NCI-H69 (cell line): ENCODE measurements around the gene SCN3B.

Experiments
- DNase-seq: peaks from one replicate; lab custom pipeline; 2025; lab: John Stamatoyannopoulos, UW

The SCN3B gene

DNA sequence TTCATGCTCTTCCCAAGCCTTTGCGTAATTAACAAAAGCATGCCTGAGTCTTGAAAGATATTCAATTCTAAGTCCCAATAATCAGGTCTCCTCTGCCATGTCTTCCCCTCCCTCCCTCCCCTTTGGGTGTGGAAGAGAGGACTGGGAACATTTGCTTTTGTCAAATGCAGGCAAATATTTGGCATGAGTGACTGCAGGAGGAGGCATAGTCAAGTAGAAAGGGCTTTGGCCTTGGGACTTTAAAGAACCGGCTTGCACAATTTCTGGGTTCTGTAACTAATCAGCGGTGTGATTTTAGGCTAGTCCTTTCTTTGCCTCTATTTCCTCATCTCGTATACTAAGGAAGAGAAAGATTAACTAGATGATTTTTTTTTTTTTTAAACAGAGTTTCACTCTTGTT is 59.5 kb downstream of the SCN3B start:
- no peak for DNase-seq

DNA sequence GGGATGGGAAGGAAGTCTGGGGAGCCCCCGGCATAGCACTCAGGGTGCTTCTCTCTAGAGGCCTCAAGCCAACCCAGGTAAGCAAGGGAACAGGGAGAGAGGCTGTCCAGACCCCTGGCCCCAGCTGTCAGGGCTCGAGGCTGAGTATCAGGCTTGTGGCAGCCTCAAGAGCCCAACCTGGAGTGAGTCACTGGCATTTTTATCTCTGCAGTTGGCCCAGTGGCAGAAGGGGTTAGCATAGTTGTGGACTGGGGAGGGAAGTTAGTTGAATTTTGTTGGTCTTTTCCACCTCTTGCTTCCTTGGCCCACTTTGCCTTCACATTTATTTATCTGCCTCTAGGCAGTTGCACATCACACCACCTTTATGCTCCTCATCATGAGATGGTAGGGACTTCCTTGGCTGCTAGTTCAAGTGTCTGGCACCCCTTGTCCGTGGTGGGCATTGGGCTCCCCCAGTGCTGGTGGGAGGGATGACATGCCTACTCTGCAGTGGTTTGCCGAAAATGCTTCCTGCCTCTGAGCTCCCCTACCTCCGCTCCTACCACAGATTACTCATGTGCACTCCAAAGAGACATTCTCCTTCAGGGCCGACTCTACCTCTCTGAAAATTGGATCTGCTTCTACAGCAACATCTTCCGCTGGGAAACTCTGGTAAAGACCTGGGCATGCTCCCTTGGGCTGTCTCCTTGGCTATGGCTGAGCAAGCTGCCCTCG is 60.1 kb downstream of the SCN3B start:
- no peak for DNase-seq

DNA sequence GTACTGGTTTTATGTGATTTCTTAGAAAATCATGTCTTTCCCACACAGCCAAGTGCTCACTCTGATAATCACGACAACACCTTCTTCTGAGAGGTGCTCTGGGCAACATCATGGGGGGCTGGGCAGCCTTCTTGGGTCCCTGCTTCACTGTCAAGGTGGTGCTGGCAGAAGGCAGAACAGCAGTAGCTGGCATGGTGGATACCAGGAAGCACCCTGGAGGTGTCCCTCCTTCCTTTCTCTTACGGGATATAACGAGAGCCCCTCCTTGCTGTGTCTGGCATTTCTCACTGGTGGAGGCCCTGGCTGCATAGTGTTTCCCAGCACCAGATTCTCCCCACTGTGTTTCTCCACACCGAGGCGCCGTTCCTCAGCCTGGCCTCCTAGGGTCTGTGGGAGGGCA is 60.9 kb downstream of the SCN3B start:
- DNase-seq, result no peak

DNA sequence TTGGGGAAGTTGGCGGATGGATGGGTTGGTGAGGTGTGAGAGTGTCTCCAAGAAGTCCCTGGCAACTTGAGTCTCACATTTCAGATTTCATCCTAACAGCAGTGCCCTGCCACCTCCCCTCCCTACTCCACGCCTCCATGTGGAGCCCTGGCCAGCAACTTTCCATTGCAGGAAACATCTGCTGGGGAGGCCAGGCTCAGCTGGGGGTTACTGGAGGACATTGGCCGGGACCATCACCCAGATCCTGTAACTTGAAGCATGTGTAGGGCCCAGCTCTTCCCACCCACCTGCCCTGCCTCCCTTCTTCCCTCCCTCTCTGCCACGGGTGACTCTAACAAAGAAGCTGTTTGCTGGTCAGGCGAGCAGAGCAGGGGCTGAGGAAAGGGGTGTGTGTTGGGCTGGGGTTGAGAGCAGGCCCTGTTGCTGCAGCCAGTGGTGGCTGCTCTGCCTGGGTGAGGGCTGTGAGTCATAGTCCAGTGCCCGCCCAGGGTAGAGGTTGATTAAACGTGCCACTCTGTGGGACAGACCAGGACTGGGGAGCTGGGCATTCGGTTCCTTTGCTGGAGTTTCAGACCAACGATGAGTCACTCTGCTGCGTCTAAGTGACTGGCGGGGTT is 64.0 kb downstream of the SCN3B start:
- DNase-seq, result no peak

DNA sequence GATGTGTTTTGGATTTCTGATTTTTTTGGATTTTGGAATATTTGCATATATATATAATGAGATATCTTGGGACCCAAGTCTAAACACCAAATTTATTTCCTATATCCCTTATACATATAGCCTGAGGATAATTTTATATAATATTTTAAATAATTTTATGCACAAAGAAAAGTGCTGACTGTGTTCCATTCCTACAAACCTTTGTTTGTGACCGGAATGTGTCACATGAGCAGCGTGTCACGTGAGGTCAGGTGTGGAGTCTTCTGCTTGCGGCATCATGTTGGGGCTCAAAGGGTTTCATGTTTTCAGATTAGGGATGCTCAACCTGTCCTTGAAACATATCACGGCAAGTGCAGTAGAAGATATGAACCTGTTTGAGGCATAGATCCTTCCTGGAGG is 65.6 kb downstream of the SCN3B start:
- DNase-seq, result no peak

DNA sequence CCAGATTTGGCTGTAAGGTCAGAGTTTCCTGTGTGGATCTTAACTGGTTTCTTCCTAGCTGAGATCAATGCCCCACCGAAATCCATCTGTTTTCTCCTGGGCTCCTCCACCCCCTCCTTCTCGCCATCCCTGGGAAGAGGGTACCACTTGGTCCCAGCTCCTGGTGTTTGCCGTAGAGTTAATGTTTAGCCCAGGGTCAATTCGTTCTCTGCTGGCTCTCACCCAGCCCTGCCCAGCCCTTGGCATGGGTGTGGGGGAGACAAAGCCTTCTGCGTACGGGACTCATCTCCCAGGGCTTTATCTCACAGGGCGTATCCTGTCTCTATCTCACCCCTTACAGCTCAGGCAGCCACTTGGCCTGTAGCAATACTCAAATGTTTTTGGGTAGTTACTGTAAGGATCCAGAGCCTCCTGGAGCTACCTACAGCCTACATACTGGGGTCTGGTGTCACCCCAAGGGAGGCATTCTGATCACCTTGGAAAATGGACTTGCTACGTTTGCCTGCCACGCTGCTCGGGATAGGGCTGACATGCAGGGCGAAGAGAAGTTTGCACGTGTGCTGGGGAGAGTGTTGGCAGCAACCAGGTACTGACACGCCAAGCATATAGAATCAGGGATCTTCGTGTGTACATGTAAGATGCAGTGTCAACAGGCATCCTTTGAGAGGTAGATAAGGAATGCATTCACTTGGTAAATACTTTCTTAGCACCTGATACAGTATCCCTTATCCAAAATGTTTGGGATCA is 66.1 kb downstream of the SCN3B start:
- no peak for DNase-seq

DNA sequence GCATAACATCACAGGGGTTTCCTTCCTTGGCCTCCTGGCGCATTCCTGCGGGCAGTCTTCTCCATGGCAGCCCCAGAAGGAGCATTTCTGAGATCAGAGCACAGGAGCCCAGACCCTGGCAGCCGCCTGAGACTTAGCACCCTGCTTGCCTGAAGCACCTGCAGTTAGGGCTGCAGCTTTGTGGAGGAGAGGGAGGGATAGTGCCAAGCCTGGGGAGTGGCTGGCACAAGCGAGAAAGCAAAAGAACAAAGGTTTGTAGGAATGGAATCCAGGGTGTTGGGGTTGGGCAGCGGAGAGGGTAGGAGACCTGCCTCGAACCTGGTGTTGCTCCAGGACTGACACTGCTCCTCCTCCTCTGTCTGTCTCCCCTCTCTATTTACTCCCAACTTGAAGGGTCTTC is 66.9 kb downstream of the SCN3B start:
- no peak for DNase-seq

DNA sequence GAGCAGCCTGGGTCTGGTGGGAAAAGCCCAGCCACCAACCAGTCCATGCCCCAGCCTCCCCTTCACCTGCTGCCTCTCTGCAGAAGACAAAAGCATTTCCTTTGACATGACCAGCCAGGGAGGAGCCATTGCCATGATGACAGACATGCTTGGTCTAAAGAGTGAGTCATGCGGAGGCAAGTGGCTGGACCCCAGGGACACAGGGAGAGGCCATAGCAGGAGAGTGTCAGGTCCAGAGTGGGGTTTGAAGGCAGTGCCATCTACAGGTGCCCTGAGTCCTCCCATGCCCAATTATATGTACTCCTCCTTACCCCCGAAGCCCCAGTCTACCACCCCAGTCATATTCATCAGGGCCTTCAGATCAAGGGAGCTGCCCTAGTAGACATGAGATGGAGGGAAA is 67.4 kb downstream of the SCN3B start:
- peak; percentile 38 for DNase-seq

DNA sequence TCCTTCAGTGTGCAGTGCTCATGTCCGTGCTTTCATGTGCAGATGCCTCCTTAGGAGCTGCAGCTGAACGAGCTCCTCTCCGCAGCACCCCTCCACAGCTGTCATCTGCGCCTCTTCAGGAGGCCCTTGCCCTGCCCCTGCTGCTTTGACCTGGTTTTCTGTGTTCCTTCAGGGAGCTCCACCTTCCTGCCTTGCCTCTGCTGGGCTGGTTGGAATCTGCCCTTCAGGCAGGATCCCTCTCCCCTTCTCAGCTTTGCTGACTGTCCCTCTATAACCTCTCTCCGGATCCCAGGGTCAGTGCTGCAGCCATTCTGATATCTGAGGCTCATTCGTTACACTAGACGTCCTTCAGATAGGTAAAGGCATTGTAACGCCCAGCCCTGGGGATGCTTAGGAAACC is 67.9 kb downstream of the SCN3B start:
- DNase-seq, result no peak

DNA sequence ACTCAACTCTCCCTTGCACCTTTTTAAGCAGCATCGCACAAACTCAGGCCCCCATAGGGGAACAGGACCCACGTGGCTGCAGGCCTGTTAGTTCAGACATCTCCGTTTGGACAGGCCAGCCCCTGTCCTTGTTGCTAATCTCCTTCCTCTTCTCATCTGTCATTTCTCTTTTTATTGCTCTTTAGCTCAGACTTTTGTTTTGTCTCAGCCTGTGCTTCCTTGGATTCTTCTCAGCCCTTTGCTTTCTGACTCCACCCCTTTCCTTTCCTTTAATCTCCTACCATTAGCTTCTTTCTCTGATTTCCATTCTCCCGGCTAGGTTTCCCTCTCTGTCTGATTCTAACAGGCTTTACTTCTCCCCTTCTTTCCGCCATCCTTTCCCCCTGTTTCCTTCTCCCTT is 68.7 kb downstream of the SCN3B start:
- DNase-seq, result no peak

DNA sequence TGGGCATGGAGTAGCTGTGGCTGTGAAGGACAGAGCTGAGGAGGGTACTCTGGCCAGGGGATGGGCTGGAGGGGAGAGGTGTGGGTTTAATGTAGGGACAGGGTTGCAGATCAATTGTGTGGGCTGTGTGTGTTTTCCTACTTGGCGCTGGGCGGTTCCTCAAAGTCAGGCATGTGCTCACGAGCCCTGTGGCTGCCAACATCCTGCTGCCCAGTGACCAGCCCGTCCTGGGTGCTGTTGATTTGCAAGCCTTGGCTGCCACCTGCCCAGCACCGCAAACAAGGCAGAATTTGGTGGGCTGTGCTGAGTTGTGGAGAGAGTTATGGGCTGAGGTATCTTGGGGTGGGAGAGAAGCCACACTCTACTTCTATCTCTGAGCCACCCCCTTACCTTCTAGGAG is 69.2 kb downstream of the SCN3B start:
- DNase-seq, result no peak

DNA sequence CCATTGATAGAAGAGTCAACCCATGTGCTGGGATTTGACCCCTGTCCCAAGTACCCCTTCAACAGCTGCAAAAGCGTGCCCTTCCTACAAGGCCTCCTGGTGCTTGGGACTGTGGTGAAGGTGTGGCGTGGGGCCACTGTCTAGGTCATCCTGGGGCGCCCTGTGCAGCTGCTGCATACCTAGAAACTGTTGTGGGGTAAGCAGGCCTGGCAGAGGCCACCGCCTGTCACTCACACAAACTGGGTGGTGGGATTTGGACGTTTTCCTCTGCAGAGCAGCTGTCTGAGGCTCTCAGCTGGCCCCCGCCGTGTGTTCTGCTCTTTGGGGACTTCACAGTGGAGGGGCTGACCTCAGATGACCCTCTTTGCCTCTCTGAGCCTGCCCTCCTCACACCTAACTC is 69.7 kb downstream of the SCN3B start:
- no peak for DNase-seq

DNA sequence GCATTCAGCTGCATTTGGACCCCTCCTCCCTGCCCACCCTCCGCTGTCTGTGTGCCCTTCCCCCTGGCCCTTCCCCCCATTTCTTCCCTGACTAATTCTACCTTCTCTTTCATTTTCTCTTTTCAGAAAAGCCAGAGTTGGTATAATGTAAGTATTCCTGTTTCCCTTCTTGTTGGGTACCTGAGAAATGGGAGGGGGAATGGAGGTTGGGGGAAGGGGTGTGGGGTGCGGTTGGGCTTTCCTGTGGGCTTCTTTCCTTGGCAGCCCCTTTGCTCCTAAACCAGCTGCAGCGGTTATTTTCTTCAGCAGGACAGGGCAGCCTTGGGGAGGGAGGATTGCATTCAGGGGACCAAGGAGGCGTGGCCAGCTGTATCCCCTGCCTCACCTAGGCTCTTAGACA is 70.2 kb downstream of the SCN3B start:
- DNase-seq, result no peak

DNA sequence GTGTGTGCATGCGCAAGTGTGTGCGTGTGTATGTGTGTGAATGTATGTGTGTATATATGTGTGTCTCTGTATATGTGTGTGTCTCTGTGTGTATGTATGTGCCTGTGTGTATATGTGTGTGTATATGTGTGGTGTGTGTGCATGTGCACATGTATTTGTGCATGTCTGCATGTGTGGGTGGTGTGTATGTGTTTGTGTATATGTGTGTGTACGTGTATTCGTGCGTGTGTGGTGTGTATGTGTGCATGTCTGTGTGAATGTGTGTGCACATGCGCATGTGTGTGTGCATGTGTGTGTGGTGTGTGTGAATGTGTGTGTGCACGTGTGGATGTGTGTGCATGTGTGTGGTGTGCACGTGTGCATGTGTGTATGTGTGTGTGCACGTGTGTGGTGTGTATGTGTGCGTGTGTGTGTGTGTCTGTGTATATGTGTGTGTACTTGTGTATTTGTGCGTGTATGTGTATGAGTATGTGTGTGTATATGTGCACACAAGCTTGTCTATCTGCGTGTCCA is 71.4 kb downstream of the SCN3B start:
- no peak for DNase-seq

DNA sequence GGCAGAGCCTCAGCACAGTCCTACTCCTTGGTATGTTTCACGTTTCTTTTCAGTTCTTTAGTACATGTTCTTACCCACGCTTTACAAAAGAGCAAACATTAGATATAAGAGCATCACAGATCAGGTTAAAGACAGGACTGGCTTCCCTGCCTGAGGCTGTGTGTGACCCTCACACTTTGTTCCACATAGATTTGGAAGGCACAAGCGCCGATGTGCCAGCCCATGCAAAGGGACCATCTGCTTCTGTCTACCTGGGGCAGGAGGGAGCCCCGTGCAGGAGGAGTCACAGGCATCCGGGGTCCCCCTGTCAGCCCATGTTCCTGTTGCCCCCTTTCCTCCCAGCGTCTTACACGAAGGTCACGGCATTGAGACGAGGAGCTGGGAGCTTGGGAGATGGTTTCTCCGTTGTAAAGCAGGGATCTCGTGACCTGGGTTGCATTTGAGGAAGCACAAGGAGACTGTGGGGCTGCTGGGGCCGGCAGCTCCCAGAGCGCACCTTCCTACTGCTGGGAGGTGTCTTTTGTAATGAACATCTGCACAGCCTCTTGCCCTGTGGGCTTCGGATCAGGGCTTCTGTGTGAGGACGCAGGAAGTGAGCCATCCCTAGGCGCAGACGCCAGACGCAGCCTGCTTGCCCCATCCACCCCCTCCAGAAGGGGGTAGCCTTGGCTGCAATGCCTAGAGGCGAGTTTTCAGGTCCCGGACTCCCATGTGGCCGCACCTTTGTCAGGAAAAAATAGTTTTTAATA is 72.6 kb downstream of the SCN3B start:
- peak; percentile 55 for DNase-seq

DNA sequence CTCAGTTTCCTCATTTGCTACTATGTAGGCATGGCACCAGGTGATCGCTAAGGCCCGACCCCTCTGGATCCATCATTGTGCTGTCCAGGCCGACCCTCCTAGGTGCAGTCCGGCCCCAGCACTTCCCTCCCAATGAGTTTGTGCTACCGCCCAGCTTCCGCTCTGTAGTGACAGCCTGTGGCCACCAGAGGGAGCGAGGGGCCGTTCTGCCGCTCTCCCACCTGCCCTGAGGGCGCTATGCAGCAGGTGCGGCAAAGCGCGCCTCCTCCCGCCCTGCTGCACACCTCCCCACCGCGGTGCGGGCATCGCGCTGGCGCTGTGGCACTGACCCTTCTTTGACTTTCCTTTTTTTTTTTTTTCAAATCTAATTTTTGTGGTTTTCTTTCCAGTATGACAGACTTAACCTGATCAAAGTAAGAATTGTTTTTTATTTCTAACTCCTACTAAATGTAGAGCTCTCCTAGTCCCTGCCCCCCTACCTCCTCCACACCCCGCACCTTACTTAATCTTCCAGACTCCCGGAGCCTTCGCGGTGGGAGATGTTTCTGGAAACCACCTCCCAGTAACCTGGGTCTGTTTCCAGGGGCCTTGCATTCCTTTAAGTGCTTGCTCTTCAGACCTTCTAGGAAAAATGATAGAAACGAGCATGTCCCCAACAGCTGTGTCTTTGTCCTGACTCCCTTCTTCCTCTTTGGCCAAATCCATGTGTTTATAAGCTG is 73.7 kb downstream of the SCN3B start:
- peak; percentile 92 for DNase-seq

DNA sequence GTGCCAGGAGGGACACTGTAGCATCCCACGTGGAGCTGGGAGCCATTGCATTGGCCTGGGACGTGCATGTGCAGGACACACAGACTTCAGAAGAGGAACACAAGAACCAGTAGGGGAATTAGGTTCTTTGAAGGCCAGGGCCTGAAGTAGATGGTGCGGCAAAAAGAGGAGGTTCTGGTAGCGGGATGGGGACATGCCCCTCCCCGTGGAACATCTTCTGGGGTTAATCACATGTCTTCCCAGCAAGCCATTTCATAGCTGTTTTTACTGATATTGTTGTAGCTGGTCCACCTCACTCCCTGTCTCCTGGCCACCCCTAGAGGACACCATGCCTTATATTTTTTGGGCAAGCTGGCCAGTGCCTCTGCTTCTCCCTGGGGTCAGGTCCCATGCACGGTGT is 74.3 kb downstream of the SCN3B start:
- DNase-seq, result no peak

DNA sequence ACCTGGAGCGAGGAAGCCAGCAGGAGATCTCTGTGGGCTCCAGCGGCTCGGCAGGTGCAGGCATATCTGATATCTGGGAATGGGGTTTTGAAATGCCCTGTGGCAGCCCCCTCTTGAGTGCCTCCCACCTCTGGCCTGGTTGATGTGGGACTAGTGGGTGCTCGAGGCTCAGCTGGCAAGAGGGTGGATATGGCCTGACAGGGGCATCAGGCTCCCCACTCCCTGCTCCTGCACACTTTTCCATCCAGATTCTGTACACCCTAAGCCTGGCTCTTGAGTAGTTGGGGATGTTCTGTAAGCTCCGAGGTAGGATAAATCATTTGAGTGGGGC is 75.0 kb downstream of the SCN3B start:
- no peak for DNase-seq
